ENCODE measurements around the gene HEATR9. TPM values are rescaled to one million over a fixed set of nuclear protein-coding genes. Genes with fewer than 3 reads are reported as not detected.

HEATR9 gene
- total RNA-seq, 1 donor from 2014 or later, result 0.21 TPM

DNA sequence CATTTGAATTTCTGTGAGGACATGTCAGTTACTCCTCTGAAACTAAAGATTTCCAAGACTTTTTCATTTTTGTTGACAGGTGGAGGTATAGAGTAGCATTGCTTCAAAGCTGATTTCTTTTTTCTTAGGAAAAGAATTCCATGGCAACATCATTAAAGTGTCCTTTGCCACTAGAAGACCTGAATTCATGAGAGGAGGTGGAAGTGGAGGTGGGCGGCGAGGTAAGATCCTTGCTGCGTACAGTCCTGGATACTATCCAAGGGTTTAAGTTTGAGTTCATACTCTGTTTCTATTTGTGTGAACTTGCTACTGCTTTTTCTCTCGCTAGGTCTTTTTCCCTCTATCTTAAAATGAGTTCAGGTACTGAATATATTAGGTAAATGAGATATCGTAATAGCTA is 26.5 kb downstream of the HEATR9 start:
- ATAC-seq, result no peak
- intact Hi-C loops (cut with DNase I), result no loop called here
- Histone ChIP-seq H3K9me3 (no peaks in the 10 kb centered on the region), H3K4me1 (no peaks in the 10 kb centered on the region), H3K27me3 (ENCODE audit: low read depth) (no peaks in the 10 kb centered on the region), H3K4me3 (no peak overlapping the region), H3K27ac (no peak overlapping the region), H3K36me3 (peaks cover 100% of the 10 kb centered on the region)
- DNase-seq, result no peak
- TF ChIP-seq, protein P1, sequence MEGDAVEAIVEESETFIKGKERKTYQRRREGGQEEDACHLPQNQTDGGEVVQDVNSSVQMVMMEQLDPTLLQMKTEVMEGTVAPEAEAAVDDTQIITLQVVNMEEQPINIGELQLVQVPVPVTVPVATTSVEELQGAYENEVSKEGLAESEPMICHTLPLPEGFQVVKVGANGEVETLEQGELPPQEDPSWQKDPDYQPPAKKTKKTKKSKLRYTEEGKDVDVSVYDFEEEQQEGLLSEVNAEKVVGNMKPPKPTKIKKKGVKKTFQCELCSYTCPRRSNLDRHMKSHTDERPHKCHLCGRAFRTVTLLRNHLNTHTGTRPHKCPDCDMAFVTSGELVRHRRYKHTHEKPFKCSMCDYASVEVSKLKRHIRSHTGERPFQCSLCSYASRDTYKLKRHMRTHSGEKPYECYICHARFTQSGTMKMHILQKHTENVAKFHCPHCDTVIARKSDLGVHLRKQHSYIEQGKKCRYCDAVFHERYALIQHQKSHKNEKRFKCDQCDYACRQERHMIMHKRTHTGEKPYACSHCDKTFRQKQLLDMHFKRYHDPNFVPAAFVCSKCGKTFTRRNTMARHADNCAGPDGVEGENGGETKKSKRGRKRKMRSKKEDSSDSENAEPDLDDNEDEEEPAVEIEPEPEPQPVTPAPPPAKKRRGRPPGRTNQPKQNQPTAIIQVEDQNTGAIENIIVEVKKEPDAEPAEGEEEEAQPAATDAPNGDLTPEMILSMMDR (IDR thresholded peaks at IDR 0.05), result no peak

DNA sequence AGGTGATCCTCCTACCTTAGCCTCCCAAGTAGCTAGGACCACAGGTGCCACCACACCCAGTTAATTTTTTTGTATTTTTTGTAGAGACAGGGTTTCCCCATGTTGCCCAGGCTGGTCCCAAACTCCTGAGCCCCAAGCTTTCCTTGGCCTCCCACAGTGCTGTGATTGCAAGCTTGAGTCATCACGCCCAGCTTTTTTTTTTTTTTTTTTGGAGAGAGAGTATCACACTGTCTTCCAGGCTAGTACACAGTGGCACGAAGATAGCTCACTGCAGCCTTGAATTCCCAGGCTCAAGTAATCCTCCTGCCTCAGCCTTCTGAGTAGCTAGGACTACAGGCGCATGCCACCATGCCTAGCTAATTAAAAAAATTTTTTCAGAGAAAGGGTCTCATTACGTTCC is 27.2 kb downstream of the HEATR9 start:
- Histone ChIP-seq H3K27ac (no peak overlapping the region), H3K4me3 (no peak overlapping the region), H3K4me1 (no peaks in the 10 kb centered on the region), H3K36me3 (peaks cover 100% of the 10 kb centered on the region), H3K27me3 (ENCODE audit: low read depth) (no peaks in the 10 kb centered on the region), H3K9me3 (no peaks in the 10 kb centered on the region)
- DNase-seq (no peak), ATAC-seq (no peak)
- intact Hi-C loops (cut with DNase I), result no loop called here
- TF ChIP-seq, protein P1 (IDR thresholded peaks at IDR 0.05), result no peak

DNA sequence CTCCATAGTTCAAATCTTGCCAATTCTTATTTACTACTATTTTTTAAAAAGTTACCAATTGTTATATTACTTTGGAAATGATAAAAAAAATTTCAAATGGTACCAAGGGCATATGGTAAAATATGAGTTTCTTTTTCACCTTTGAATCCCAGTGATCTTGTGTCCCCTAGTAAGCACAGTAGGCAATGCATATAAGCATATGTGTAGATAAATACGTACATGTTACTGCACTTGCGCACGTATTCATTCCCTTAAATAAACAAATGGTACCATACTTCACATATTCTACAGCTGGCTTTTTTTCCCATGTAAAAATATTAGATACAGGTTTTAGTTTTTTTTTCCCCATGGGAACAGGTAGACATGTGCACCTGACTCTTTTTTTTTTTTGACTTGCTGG is 27.6 kb downstream of the HEATR9 start:
- TF ChIP-seq, protein P1 (IDR thresholded peaks at IDR 0.05), result no peak
- intact Hi-C loops (cut with DNase I), result no loop called here
- Histone ChIP-seq H3K4me3 (no peak overlapping the region), H3K36me3 (peaks cover 100% of the 10 kb centered on the region), H3K9me3 (no peaks in the 10 kb centered on the region), H3K4me1 (no peaks in the 10 kb centered on the region), H3K27me3 (ENCODE audit: low read depth) (no peaks in the 10 kb centered on the region), H3K27ac (no peak overlapping the region)
- DNase-seq, result no peak
- ATAC-seq, result no peak

DNA sequence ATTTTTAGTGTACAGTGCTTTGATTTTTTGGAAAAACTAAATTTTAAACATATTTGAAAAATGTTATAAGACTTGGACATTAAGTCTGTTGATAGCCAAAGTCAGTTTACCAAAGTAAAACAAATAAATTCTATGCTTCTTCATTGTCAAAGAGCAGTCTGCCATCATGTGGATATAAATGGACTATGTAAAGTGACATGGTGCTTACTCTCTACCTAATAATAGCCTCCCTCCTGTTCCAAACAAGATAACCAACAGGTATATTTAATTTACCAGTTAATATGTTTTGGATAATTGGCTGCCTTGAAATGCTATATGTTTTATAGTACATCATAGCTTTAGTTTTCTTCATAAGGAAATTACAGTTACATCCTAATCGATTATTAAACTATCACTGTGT is 43.5 kb downstream of the HEATR9 start:
- Histone ChIP-seq H3K4me1 (no peaks in the 10 kb centered on the region), H3K9me3 (no peaks in the 10 kb centered on the region), H3K4me3 (no peak overlapping the region), H3K27me3 (ENCODE audit: low read depth) (no peaks in the 10 kb centered on the region), H3K36me3 (peaks cover 98% of the 10 kb centered on the region), H3K27ac (no peak overlapping the region)
- intact Hi-C loops (cut with DNase I), result no loop called here
- no peak for ATAC-seq
- TF ChIP-seq, protein P1 (IDR thresholded peaks at IDR 0.05), result no peak
- no peak for DNase-seq

DNA sequence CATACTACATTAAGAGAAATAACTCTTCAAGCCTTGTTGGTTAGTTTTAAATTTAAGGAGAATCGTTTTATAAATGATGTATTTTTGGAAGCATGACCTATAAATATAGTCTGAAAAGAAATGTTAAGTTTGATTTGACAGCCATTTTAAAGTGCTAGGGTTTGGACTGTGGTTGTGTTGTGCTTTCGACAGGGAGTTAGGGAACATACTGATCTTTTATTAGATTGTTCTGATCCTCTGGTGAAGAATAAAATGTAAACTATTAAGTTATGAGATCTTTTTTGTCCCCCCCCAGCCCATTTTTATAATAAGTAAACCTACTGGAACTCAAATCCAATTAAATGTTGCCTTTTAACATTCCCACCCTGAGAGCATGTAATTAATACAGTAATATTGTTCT is 47.4 kb downstream of the HEATR9 start:
- H3K4me3 ChIP-seq, result no peak overlapping the region
- ATAC-seq, result no peak
- H3K27ac ChIP-seq, result no peak overlapping the region
- peaks cover 91% of the 10 kb centered on the region for H3K36me3 ChIP-seq
- DNase-seq, result no peak
- H3K27me3 ChIP-seq (ENCODE audit: low read depth), result no peaks in the 10 kb centered on the region
- no peaks in the 10 kb centered on the region for H3K9me3 ChIP-seq
- H3K4me1 ChIP-seq, result no peaks in the 10 kb centered on the region
- intact Hi-C loops (cut with DNase I), result no loop called here
- TF ChIP-seq, protein P1 (IDR thresholded peaks at IDR 0.05), result no peak

DNA sequence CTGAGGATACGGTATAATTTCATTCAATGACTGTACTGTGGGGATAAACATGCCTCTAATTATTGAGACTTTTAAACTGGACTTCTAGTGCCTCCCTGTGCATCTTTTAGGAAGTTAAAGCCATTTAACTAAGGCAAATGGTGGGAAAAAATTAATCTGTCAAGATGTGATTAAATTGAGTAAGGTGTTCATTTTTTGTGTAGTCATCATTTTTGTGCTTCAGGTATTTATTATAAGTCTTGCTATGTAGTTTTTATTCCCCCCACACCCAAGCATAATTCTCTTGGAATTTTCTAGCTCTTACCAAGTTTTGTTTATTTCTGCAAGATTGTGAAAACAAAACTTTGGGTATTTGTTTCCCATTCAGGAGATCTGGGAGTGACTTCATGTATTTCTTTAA is 49.2 kb downstream of the HEATR9 start:
- peaks cover 15% of the 10 kb centered on the region for H3K4me1 ChIP-seq
- ATAC-seq (no peak), DNase-seq (no peak)
- H3K27ac ChIP-seq, result no peak overlapping the region
- TF ChIP-seq, protein P1 (IDR thresholded peaks at IDR 0.05), result no peak
- intact Hi-C loops (cut with DNase I), result no loop called here
- peaks cover 76% of the 10 kb centered on the region for H3K36me3 ChIP-seq
- no peak overlapping the region for H3K4me3 ChIP-seq
- H3K9me3 ChIP-seq, result no peaks in the 10 kb centered on the region
- H3K27me3 ChIP-seq (ENCODE audit: low read depth), result no peaks in the 10 kb centered on the region

All from lower lobe of right lung (tissue), 2 donors.